GM21423 (cell line): ENCODE data around the gene HFE.
"Not testable (repeated sequence)": the region's sequence is repeated elsewhere in the genome, so short reads cannot be mapped to it uniquely, and the experiment has no call there.

Experiments used
- ATAC-seq: cut with Tn5 transposase; IDR thresholded peaks from one replicate; pipeline ENCODE4 v1.9.1; 2021; ENCODE audit warnings: mild to moderate bottlenecking, moderate library complexity; ENCODE audit not compliant: unreplicated experiment

HFE gene

GRCh38 chr6:26087284-26088115, at the start of gene HFE:
HFE (plus strand) TSS chr6:26087429; CDS start chr6:26087441, 12 bp downstream.
- no peak for ATAC-seq

GRCh38 chr6:26041946-26042345, 45.3 kb upstream of the HFE start:
- ATAC-seq = no peak

GRCh38 chr6:26043384-26044139, 43.7 kb upstream of the HFE start:
- peak; percentile 69 for ATAC-seq

- ATAC-seq = peak; percentile 22
These were observed 42.8 kb upstream of the HFE start for GRCh38 chr6:26044140-26045064.

- peak; percentile 42 for ATAC-seq
These were observed 41.9 kb upstream of the HFE start for GRCh38 chr6:26045065-26045927.

GRCh38 chr6:26045928-26046368, 41.3 kb upstream of the HFE start:
- no peak for ATAC-seq

GRCh38 chr6:26047329-26047728, 39.9 kb upstream of the HFE start:
- ATAC-seq = not testable (repeated sequence)

- no peak for ATAC-seq
These were observed 38.6 kb upstream of the HFE start for GRCh38 chr6:26048590-26048989.

GRCh38 chr6:26051665-26052310, 35.4 kb upstream of the HFE start:
- no peak for ATAC-seq

GRCh38 chr6:26052762-26053250, 34.4 kb upstream of the HFE start:
- ATAC-seq = not testable (repeated sequence)

- ATAC-seq = no peak
These were observed 33.0 kb upstream of the HFE start for GRCh38 chr6:26053992-26054780.

GRCh38 chr6:26054781-26055718, 32.2 kb upstream of the HFE start:
- ATAC-seq = peak; percentile 48

- ATAC-seq = peak; percentile 70
These were observed 31.3 kb upstream of the HFE start for GRCh38 chr6:26055719-26056582.

GRCh38 chr6:26056583-26057350, 30.5 kb upstream of the HFE start:
- ATAC-seq = no peak

GRCh38 chr6:26057899-26058298, 29.3 kb upstream of the HFE start:
- no peak for ATAC-seq
